GM12878 (cell line): ENCODE data around the gene FAM219A. TPM values are rescaled to one million over a fixed set of nuclear protein-coding genes. Genes with fewer than 3 reads are reported as not detected.

Experiments used
- ATAC-seq: fragments of 200-7000 bp; cut with Tn5 transposase; 3 replicates; pipeline ENCODE4 v1.9.1; 2020; ENCODE audit warnings: mild to moderate bottlenecking, moderate library complexity
- BruUV-seq: library from RNA; stranded (reverse); fragments of 400-500 nt; replicated peaks from 2 replicates; lab custom pipeline; 2021; lab: Mats Ljungman, UMichigan
- CTCF ChIA-PET: fragments of 300-600 bp; sonication (Branson Sonifier 250); formaldehyde crosslinking; extraction: SDS; loops from one replicate; lab custom pipeline; 2021; ENCODE audit warnings: inconsistent platforms; lab: Yijun Ruan, JAX
- POLR2A ChIA-PET: fragments of 350-600 bp; formaldehyde crosslinking; extraction: SDS; loops from one replicate; lab custom pipeline; 2021; ENCODE audit warnings: inconsistent platforms; lab: Charles Lee
- RAD21 ChIA-PET: fragments of 300-600 bp; sonication (Branson Sonifier 250); formaldehyde crosslinking; loops from one replicate; lab custom pipeline; 2023; ENCODE audit warnings: antibody characterized with exemption; ENCODE audit not compliant: unreplicated experiment; lab: Charles Lee
- SMC1A ChIA-PET: fragments of 300-600 bp; sonication (Branson Sonifier 250); formaldehyde crosslinking; loops from one replicate; lab custom pipeline; 2023; ENCODE audit not compliant: unreplicated experiment, uncharacterized antibody; lab: Charles Lee
- DNase-seq: peaks from one replicate; pipeline ENCODE4 v3.0.0-alpha.2; 2011; ENCODE audit warnings: low read depth, low spot score
- FAIRE-seq: peaks from 3 replicates; lab custom pipeline; 2011; peaks lifted over from hg19 to GRCh38; lab: Jason Lieb, UNC
- H2AFZ ChIP-seq: 2 replicates; pipeline ENCODE4 v1.6.0; 2011; ENCODE audit warnings: low read depth, low read length, control low read depth; ENCODE audit not compliant: control insufficient read depth
- H3K27ac ChIP-seq: 2 replicates; pipeline ENCODE4 v1.5.1; 2011; ENCODE audit warnings: control low read depth; ENCODE audit not compliant: control insufficient read depth, insufficient read depth
- H3K27me3 ChIP-seq, 2 experiments: replicated peaks in 1 of 2; 2 replicates each; pipeline versions ENCODE4 v1.6.0 to v1.6.1; 2011; ENCODE audit warnings: low read length in 1 of 2; ENCODE audit not compliant: control insufficient read depth in 2 of 2, insufficient read depth in 2 of 2
- H3K36me3 ChIP-seq, 2 experiments: 2 replicates each; pipeline ENCODE4 v1.5.1; 2011; ENCODE audit warnings: low read length in 1 of 2; ENCODE audit not compliant: control insufficient read depth in 2 of 2, insufficient read depth in 2 of 2
- H3K4me1 ChIP-seq: 2 replicates; pipeline ENCODE4 v1.6.1; 2011; ENCODE audit warnings: mild to moderate bottlenecking, low read length, moderate library complexity, mixed read lengths; ENCODE audit not compliant: control insufficient read depth, insufficient read depth
- H3K4me2 ChIP-seq: 2 replicates; pipeline ENCODE4 v1.6.0; 2011; ENCODE audit warnings: control low read depth; ENCODE audit not compliant: control insufficient read depth, insufficient read depth
- H3K4me3 ChIP-seq: fragments of 200-600 bp; sonication (generic); 2 replicates; pipeline ENCODE4 v1.5.1; 2016
- H3K79me2 ChIP-seq: 2 replicates; pipeline ENCODE4 v1.6.0; 2011; ENCODE audit warnings: low read length; ENCODE audit not compliant: control insufficient read depth, insufficient read depth
- H3K9ac ChIP-seq: 2 replicates; pipeline ENCODE4 v1.8.0; 2011; ENCODE audit warnings: low read length, control low read depth, mixed read lengths; ENCODE audit not compliant: control insufficient read depth, insufficient read depth
- H3K9me3 ChIP-seq: replicated peaks from 3 replicates; pipeline ENCODE4 v1.5.1; 2011; ENCODE audit warnings: mild to moderate bottlenecking, low read length; ENCODE audit not compliant: control insufficient read depth, insufficient read depth
- H4K20me1 ChIP-seq: 2 replicates; pipeline ENCODE4 v1.6.0; 2011; ENCODE audit not compliant: control insufficient read depth, insufficient read depth
- CBX3 ChIP-seq: fragments of 200-600 bp; sonication (generic); IDR thresholded peaks from 2 replicates; pipeline ENCODE4 v1.6.1; 2016; ENCODE audit warnings: low read depth, borderline replicate concordance
- CEBPB ChIP-seq, 2 experiments: fragments of 150-350 bp in 1 of 2; IDR thresholded peaks; 2 replicates each; pipeline ENCODE4 v1.6.1; 2012 to 2014; ENCODE audit warnings: low read depth in 2 of 2, low read length in 2 of 2, borderline replicate concordance in 1 of 2, inconsistent platforms in 1 of 2
- HDAC2 ChIP-seq: fragments of 200-600 bp; sonication (generic); IDR thresholded peaks from 2 replicates; pipeline ENCODE4 v1.6.1; 2017
- MXI1 ChIP-seq: fragments of 150-350 bp; IDR thresholded peaks from 2 replicates; pipeline ENCODE4 v1.6.1; 2011; ENCODE audit warnings: low read depth, mild to moderate bottlenecking, inconsistent platforms, low read length, improper control_type of control experiment
- PAX8 ChIP-seq: fragments of 450-650 bp; IDR thresholded peaks from 2 replicates; pipeline ENCODE4 v1.6.1; 2017; ENCODE audit warnings: mild to moderate bottlenecking, moderate library complexity
- SREBF1 ChIP-seq: IDR thresholded peaks from 2 replicates; pipeline ENCODE4 v1.6.1; 2012; ENCODE audit warnings: mild to moderate bottlenecking, low read length
- WGBS: methylation state at CpG from one replicate; pipeline ENCODE4 v1.1.6; 2016; ENCODE audit warnings: low lambda C conversion rate; ENCODE audit not compliant: insufficient replicate concordance, insufficient coverage; ENCODE audit errors: missing lambda C conversion rate; 5-methylcytosine and 5-hydroxymethylcytosine counted together
- in situ Hi-C: fragments of 300-500 bp; cut with MboI; formaldehyde crosslinking; loops from 9 replicates; pipeline ENCODE4 v1.14.3; 2018; ENCODE audit warnings: mixed read lengths
- intact Hi-C: fragments of 100-400 bp; cut with micrococcal nuclease; formaldehyde crosslinking; loops from one replicate; pipeline ENCODE4 v1.14.2; 2022; ENCODE audit not compliant: unreplicated experiment
- polyA plus RNA-seq, 11 experiments: library from polyadenylated mRNA; depleted of rRNA in 4 of 11; unstranded in 6 of 11; stranded (reverse) in 5 of 11; fragments of >200 nt; fragmentation: Nextera tagmentation in 4 of 11; fragmentation: Illumina TruSeq in 1 of 11; extraction: Ambion mirVana in 4 of 11; extraction: Trizol in 1 of 11; gene quantifications; 1 replicate in 1 of 11; 2 replicates in 10 of 11; pipeline versions ENCODE4 v1.2.1 to v1.2.3, GENCODE V29; 2011 to 2016; ENCODE audit warnings: inconsistent platforms in 2 of 11, missing spikeins in 2 of 11, low read depth in 1 of 11
- total RNA-seq, 4 experiments: library from RNA; depleted of rRNA in 3 of 4; stranded (reverse); fragments of >200 nt in 3 of 4; fragmentation: Illumina TruSeq in 1 of 4; extraction: Trizol in 1 of 4; gene quantifications; 2 replicates each; pipeline versions ENCODE4 v1.2.1 to v1.2.3, GENCODE V29; 2013 to 2021
- TF ChIP-seq, protein P1 (sequence below): IDR thresholded peaks from 2 replicates; pipeline ENCODE4 v1.6.1; 2012; ENCODE audit warnings: low read depth, low read length, improper control_type of control experiment
- TF ChIP-seq, protein P2 (sequence below): IDR thresholded peaks from 2 replicates; pipeline ENCODE4 v1.6.1; 2011; ENCODE audit warnings: low read depth, low read length, improper control_type of control experiment, borderline replicate concordance

Gene FAM219A
- total and polyA plus RNA-seq, 10 of the 15 experiments (the other 5 are each of a cell fraction or from before 2014, with no cell fraction given): 0.11 to 2.0 (median 0.71) TPM

DNA sequence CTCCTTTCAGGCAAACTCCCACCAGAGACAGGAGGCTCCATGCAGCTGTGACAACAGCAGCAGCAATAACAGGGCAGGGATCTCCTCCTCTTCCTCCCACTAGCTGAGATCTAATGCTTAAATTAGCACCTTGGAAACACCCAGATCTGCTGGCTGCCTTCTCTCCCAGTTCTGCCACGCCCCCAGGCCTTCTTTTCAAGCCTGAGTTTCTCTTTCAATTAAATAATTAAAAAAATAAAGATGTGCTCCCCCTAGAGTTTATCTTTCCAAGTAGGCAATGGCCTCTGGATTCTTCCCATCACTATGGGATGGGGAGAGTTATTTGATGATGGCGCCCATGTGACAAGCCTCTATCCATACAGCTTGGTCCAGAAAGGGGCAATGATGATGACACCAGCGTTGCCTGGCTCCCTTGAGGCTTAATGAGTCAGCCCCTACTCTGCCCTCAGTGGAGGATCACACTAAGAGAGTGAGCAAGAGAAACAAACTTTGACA, 3.8 kb downstream of the FAM219A start:
- H3K36me3 ChIP-seq: no peaks in the 10 kb centered on the region
- ChIA-PET CTCF (interaction anchor here (0.9 to 1.2 kb wide), 4 partner anchors 10 to 202 kb away, joined by 3 to 4 read pairs (median 3); no protein-coding TSS in a partner anchor), SMC1A (interaction anchor here (0.8 to 1.4 kb wide), 2 partner anchors 9 to 121 kb away, joined by 3 to 5 read pairs; no protein-coding TSS in a partner anchor), RAD21 (no interaction called here), POLR2A (no interaction called here)
- peaks cover 6% of the 10 kb centered on the region; the same call in 1 of the 2 replicates for H4K20me1 ChIP-seq
- peaks cover 10% of the 10 kb centered on the region; the same call in 1 of the 2 replicates for H3K4me1 ChIP-seq
- no peaks in the 10 kb centered on the region; the same call in 2 of the 3 replicates for H3K9me3 ChIP-seq
- in situ Hi-C loops (no loop called here), intact Hi-C loops (no loop called here)
- H3K27me3 ChIP-seq: peaks cover 3 to 5% of the 10 kb centered on the region in 2 experiments; a peak in 3 of 4 replicates
- H3K27ac ChIP-seq: no peak overlapping the region
- ATAC-seq (no peak), FAIRE-seq (no peak), DNase-seq (no peak)
- 37% methylated on average over 3 of the region's 3 CpGs for whole genome bisulfite sequencing
- H2AFZ ChIP-seq: no peak overlapping the region
- H3K79me2 ChIP-seq: no peaks in the 10 kb centered on the region
- no peak overlapping the region for H3K9ac ChIP-seq
- BruUV-seq: no TSS peak
- no peak overlapping the region for H3K4me3 ChIP-seq
- no peak overlapping the region for H3K4me2 ChIP-seq
- TF ChIP-seq CBX3 (no peak), SREBF1 (no peak), MXI1 (no peak), PAX8 (no peak), CEBPB (IDR thresholded peaks at IDR 0.05; ENCODE audit: borderline replicate concordance in 1 of 2, low read depth in 2 of 2, low read length in 2 of 2) (no peak), HDAC2 (no peak)
- TF ChIP-seq, protein P1, sequence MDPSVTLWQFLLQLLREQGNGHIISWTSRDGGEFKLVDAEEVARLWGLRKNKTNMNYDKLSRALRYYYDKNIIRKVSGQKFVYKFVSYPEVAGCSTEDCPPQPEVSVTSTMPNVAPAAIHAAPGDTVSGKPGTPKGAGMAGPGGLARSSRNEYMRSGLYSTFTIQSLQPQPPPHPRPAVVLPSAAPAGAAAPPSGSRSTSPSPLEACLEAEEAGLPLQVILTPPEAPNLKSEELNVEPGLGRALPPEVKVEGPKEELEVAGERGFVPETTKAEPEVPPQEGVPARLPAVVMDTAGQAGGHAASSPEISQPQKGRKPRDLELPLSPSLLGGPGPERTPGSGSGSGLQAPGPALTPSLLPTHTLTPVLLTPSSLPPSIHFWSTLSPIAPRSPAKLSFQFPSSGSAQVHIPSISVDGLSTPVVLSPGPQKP: no peak
- TF ChIP-seq, protein P2, sequence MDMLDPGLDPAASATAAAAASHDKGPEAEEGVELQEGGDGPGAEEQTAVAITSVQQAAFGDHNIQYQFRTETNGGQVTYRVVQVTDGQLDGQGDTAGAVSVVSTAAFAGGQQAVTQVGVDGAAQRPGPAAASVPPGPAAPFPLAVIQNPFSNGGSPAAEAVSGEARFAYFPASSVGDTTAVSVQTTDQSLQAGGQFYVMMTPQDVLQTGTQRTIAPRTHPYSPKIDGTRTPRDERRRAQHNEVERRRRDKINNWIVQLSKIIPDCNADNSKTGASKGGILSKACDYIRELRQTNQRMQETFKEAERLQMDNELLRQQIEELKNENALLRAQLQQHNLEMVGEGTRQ: no peak
